Measurements from ENCODE around the gene PRR33.

The PRR33 gene

DNA sequence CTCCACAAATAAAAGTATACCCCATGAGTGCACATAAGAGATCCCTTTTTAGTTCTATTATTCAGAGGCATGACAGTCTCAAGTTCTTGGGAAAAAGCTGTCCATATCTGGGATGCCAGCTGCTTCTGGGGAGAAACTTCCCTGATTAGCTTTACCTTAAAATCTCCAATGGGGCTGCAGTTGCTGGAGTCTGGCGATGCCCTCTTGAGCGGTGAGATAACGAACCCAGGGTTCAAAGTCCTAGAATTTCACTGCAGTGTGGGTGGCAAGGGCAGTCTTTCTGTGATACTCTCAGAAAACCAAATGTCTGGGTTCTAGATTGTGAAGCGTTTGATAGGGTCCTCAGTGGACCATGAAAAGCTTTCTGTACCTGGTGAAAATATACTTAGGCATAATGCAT, 7.4 kb upstream of the PRR33 start:
- TF ChIP-seq EZH2 (IDR thresholded peaks at IDR 0.05; ENCODE audit: borderline replicate concordance, low read depth, low read length, severe bottlenecking), result no peak
- TF ChIP-seq CTCF (IDR thresholded peaks at IDR 0.05; ENCODE audit: borderline replicate concordance, extremely low read depth, low read length, poor library complexity, severe bottlenecking), result no peak
- no peaks in the 10 kb centered on the region for H3K4me1 ChIP-seq (ENCODE audit: insufficient read depth, low read length)
- no peaks in the 10 kb centered on the region for H4K20me1 ChIP-seq (ENCODE audit: insufficient read depth, low read length)
- no peak overlapping the region for H3K27ac ChIP-seq (ENCODE audit: low read length)
- H3K4me2 ChIP-seq (ENCODE audit: insufficient read depth, low read length), result no peak overlapping the region
- peaks cover 6% of the 10 kb centered on the region for H3K27me3 ChIP-seq (ENCODE audit: insufficient read depth, low read length, poor library complexity)
- no peaks in the 10 kb centered on the region for H3K79me2 ChIP-seq (ENCODE audit: insufficient read depth, low read length)
- no peak overlapping the region for H2AFZ ChIP-seq (ENCODE audit: low read depth, low read length)
- H3K9me3 ChIP-seq (ENCODE audit: insufficient read depth, low read length, severe bottlenecking), result no peaks in the 10 kb centered on the region
- ATAC-seq (ENCODE audit: insufficient read depth, low read depth) (no peak), DNase-seq (no peak)
- no peak overlapping the region for H3K4me3 ChIP-seq (ENCODE audit: low read depth in 1 of 2, low read length in 2 of 2)
- H3K36me3 ChIP-seq (ENCODE audit: insufficient read depth, low read length), result no peaks in the 10 kb centered on the region
- H3K9ac ChIP-seq (ENCODE audit: low read depth, low read length), result no peak overlapping the region

GRCh38 chr11:1896923-1897322, 5.2 kb upstream of the PRR33 start:
- Histone ChIP-seq H3K4me1 (ENCODE audit: insufficient read depth, low read length) (no peaks in the 10 kb centered on the region), H3K4me2 (ENCODE audit: insufficient read depth, low read length) (no peak overlapping the region), H4K20me1 (ENCODE audit: insufficient read depth, low read length) (no peaks in the 10 kb centered on the region), H3K27me3 (ENCODE audit: insufficient read depth, low read length, poor library complexity) (peaks cover 6% of the 10 kb centered on the region), H3K27ac (ENCODE audit: low read length) (no peak overlapping the region), H3K4me3 (ENCODE audit: low read depth in 1 of 2, low read length in 2 of 2) (no peak overlapping the region), H3K36me3 (ENCODE audit: insufficient read depth, low read length) (no peaks in the 10 kb centered on the region), H2AFZ (ENCODE audit: low read depth, low read length) (no peak overlapping the region), H3K79me2 (ENCODE audit: insufficient read depth, low read length) (no peaks in the 10 kb centered on the region), H3K9me3 (ENCODE audit: insufficient read depth, low read length, severe bottlenecking) (no peaks in the 10 kb centered on the region), H3K9ac (ENCODE audit: low read depth, low read length) (no peak overlapping the region)
- no peak for ATAC-seq (ENCODE audit: insufficient read depth, low read depth)
- no peak for TF ChIP-seq EZH2 (IDR thresholded peaks at IDR 0.05; ENCODE audit: borderline replicate concordance, low read depth, low read length, severe bottlenecking)
- no peak for TF ChIP-seq CTCF (IDR thresholded peaks at IDR 0.05; ENCODE audit: borderline replicate concordance, extremely low read depth, low read length, poor library complexity, severe bottlenecking)
- no peak for DNase-seq

DNA sequence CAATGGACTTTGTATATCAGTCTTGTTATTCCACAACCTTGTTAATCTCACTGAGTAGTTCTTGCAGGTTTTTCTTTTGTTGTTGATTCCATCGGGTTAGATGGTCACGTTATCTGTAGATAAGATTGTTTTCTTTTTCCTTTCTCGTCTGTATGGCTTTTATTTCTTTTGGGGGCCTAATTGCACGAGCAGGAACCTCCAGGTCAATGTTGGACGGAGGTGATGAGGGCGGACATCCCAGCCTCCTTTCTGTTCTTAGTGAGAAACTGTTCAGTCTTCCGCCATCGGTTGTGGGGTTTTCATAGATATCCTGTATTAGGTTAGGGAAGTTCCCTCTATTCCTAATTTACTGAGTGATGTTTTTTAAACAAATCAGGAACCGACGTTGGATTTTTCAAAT, 4.8 kb upstream of the PRR33 start:
- H4K20me1 ChIP-seq (ENCODE audit: insufficient read depth, low read length), result no peaks in the 10 kb centered on the region
- no peak overlapping the region for H3K9ac ChIP-seq (ENCODE audit: low read depth, low read length)
- DNase-seq (no peak), ATAC-seq (ENCODE audit: insufficient read depth, low read depth) (no peak)
- no peaks in the 10 kb centered on the region for H3K79me2 ChIP-seq (ENCODE audit: insufficient read depth, low read length)
- H3K4me1 ChIP-seq (ENCODE audit: insufficient read depth, low read length), result peaks cover 2% of the 10 kb centered on the region
- no peaks in the 10 kb centered on the region for H3K9me3 ChIP-seq (ENCODE audit: insufficient read depth, low read length, severe bottlenecking)
- no peak overlapping the region for H3K4me3 ChIP-seq (ENCODE audit: low read depth in 1 of 2, low read length in 2 of 2)
- no peak for TF ChIP-seq EZH2 (IDR thresholded peaks at IDR 0.05; ENCODE audit: borderline replicate concordance, low read depth, low read length, severe bottlenecking)
- TF ChIP-seq CTCF (IDR thresholded peaks at IDR 0.05; ENCODE audit: borderline replicate concordance, extremely low read depth, low read length, poor library complexity, severe bottlenecking), result no peak
- H2AFZ ChIP-seq (ENCODE audit: low read depth, low read length), result no peak overlapping the region
- no peak overlapping the region for H3K27ac ChIP-seq (ENCODE audit: low read length)
- no peaks in the 10 kb centered on the region for H3K36me3 ChIP-seq (ENCODE audit: insufficient read depth, low read length)
- H3K4me2 ChIP-seq (ENCODE audit: insufficient read depth, low read length), result no peak overlapping the region
- H3K27me3 ChIP-seq (ENCODE audit: insufficient read depth, low read length, poor library complexity), result peaks cover 6% of the 10 kb centered on the region

GRCh38 chr11:1894759-1895158, 3.1 kb upstream of the PRR33 start:
- no peak overlapping the region for H3K27ac ChIP-seq (ENCODE audit: low read length)
- H3K4me1 ChIP-seq (ENCODE audit: insufficient read depth, low read length), result peaks cover 20% of the 10 kb centered on the region
- TF ChIP-seq CTCF (IDR thresholded peaks at IDR 0.05; ENCODE audit: borderline replicate concordance, extremely low read depth, low read length, poor library complexity, severe bottlenecking) (no peak), EZH2 (IDR thresholded peaks at IDR 0.05; ENCODE audit: borderline replicate concordance, low read depth, low read length, severe bottlenecking) (no peak)
- peaks cover 6% of the 10 kb centered on the region for H3K27me3 ChIP-seq (ENCODE audit: insufficient read depth, low read length, poor library complexity)
- H3K36me3 ChIP-seq (ENCODE audit: insufficient read depth, low read length), result no peaks in the 10 kb centered on the region; the same call in 1 of the 2 replicates
- H3K9ac ChIP-seq (ENCODE audit: low read depth, low read length), result no peak overlapping the region
- H3K79me2 ChIP-seq (ENCODE audit: insufficient read depth, low read length), result peaks cover 6% of the 10 kb centered on the region; the same call in 1 of the 2 replicates
- no peak overlapping the region for H3K4me3 ChIP-seq (ENCODE audit: low read depth in 1 of 2, low read length in 2 of 2)
- no peak overlapping the region for H2AFZ ChIP-seq (ENCODE audit: low read depth, low read length)
- DNase-seq, result no peak
- ATAC-seq (ENCODE audit: insufficient read depth, low read depth), result no peak
- H3K4me2 ChIP-seq (ENCODE audit: insufficient read depth, low read length), result no peak overlapping the region
- H3K9me3 ChIP-seq (ENCODE audit: insufficient read depth, low read length, severe bottlenecking), result no peaks in the 10 kb centered on the region
- no peaks in the 10 kb centered on the region for H4K20me1 ChIP-seq (ENCODE audit: insufficient read depth, low read length)

All from DND-41 (cell line).